GM19463 (cell line): ENCODE measurements around the gene ZNF678.
"Not testable (repeated sequence)": the region's sequence is repeated elsewhere in the genome, so short reads cannot be mapped to it uniquely, and the experiment has no call there.

Experiments used
- ATAC-seq: cut with Tn5 transposase; IDR thresholded peaks from one replicate; pipeline ENCODE4 v1.9.1; 2021; ENCODE audit warnings: mild to moderate bottlenecking, moderate library complexity; ENCODE audit not compliant: unreplicated experiment

ZNF678 gene

GRCh38 chr1:227596222-227596621, 32.9 kb downstream of the ZNF678 start:
- not testable (repeated sequence) for ATAC-seq

GRCh38 chr1:227603327-227603726, 40.0 kb downstream of the ZNF678 start:
- no peak for ATAC-seq

GRCh38 chr1:227604446-227604845, 41.1 kb downstream of the ZNF678 start:
- ATAC-seq = no peak

- not testable (repeated sequence) for ATAC-seq
Observed at GRCh38 chr1:227606271-227606670, 42.9 kb downstream of the ZNF678 start.

GRCh38 chr1:227607336-227607898, 44.1 kb downstream of the ZNF678 start:
- ATAC-seq = no peak

- ATAC-seq = no peak
Observed at GRCh38 chr1:227612658-227613057, 49.3 kb downstream of the ZNF678 start.

- no peak for ATAC-seq
Observed at GRCh38 chr1:227613526-227613925, 50.2 kb downstream of the ZNF678 start.

- ATAC-seq = no peak
Observed at GRCh38 chr1:227621211-227621610, 57.9 kb downstream of the ZNF678 start.

- no peak for ATAC-seq
Observed at GRCh38 chr1:227622739-227623475, 59.6 kb downstream of the ZNF678 start.

GRCh38 chr1:227632325-227632724, 69.0 kb downstream of the ZNF678 start:
- ATAC-seq = no peak

- no peak for ATAC-seq
Observed at GRCh38 chr1:227635596-227635995, 72.2 kb downstream of the ZNF678 start.

- ATAC-seq = no peak
Observed at GRCh38 chr1:227654431-227654830, 91.1 kb downstream of the ZNF678 start.

- no peak for ATAC-seq
Observed at GRCh38 chr1:227654858-227655752, 91.7 kb downstream of the ZNF678 start.

GRCh38 chr1:227661495-227661894, 98.1 kb downstream of the ZNF678 start:
- ATAC-seq = no peak

- no peak for ATAC-seq
Observed at GRCh38 chr1:227662933-227663332, 99.6 kb downstream of the ZNF678 start.

GRCh38 chr1:227666286-227666685, 102.9 kb downstream of the ZNF678 start:
- ATAC-seq = no peak

- no peak for ATAC-seq
Observed at GRCh38 chr1:227673441-227673840, 110.1 kb downstream of the ZNF678 start.

- no peak for ATAC-seq
Observed at GRCh38 chr1:227685807-227686206, 122.5 kb downstream of the ZNF678 start.

GRCh38 chr1:227697321-227697864, 134.0 kb downstream of the ZNF678 start:
- no peak for ATAC-seq

- ATAC-seq = not testable (repeated sequence)
Observed at GRCh38 chr1:227701631-227702030, 138.3 kb downstream of the ZNF678 start.

GRCh38 chr1:227707846-227708245, 144.5 kb downstream of the ZNF678 start:
- no peak for ATAC-seq
